Measurements from ENCODE around the gene ITGBL1. TPM values are rescaled to one million over a fixed set of nuclear protein-coding genes. Genes with fewer than 3 reads are reported as not detected.

ITGBL1 gene
- total and polyA plus RNA-seq, 2 of the 8 experiments (the other 6 are each of a cell fraction or from before 2014, with no cell fraction given), result not detected

DNA sequence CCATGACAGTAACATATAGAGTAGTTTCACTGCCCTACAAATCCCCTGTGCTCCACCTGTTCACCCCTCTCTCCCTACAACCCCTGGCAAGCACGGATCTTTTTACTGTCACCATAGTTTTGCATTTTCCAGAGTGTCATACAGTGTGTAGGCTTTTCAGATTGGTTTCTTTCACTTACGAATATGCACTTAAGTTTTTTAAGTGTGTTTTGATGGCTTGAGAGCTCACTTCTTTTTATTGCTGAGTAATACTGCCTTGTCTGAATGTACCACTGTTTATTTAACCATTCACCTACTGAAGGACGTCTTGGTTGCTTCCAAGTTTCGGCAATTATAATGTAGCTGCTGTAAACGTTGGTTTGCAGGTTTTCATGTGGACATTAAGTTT lies 175.1 kb downstream of the ITGBL1 start:
- ChIA-PET CTCF (ENCODE audit: partially characterized antibody) (no interaction called here), POLR2A (ENCODE audit: partially characterized antibody) (no interaction called here)
- Histone ChIP-seq H2BK5ac (ENCODE audit: low read depth, low read length) (no peak overlapping the region), H3K14ac (ENCODE audit: insufficient read length) (no peak overlapping the region), H2BK120ac (replicated peaks; ENCODE audit: low read depth, low read length) (no peak overlapping the region), H3K27ac (ENCODE audit: low read depth, low read length) (no peak overlapping the region), H4K91ac (replicated peaks; ENCODE audit: insufficient read length, low read length) (no peak overlapping the region), H3K23me2 (ENCODE audit: low read depth, low read length) (no peaks in the 10 kb centered on the region; the same call in 1 of the 2 replicates), H3K36me3 (ENCODE audit: control insufficient read depth in 2 of 4, insufficient read depth in 4 of 4, low read length in 3 of 4) (no peaks in the 10 kb centered on the region), H3K9ac (replicated peaks in 1 of 4; ENCODE audit: extremely low read depth in 1 of 4, low read depth in 3 of 4, low read length in 3 of 4) (no peak overlapping the region), H3K23ac (ENCODE audit: insufficient read length) (no peak overlapping the region), H3K4ac (replicated peaks; ENCODE audit: insufficient read length, low read depth, low read length) (no peak overlapping the region), H3K79me1 (ENCODE audit: low read depth, low read length) (no peaks in the 10 kb centered on the region), H3K4me2 (ENCODE audit: insufficient read depth in 1 of 2, low read depth in 2 of 2, low read length in 2 of 2) (no peak overlapping the region), H3K56ac (replicated peaks; ENCODE audit: insufficient read length, low read depth, low read length) (no peak overlapping the region), H3K18ac (ENCODE audit: extremely low read depth, low read length) (no peak overlapping the region), H2BK12ac (ENCODE audit: low read depth, low read length) (no peak overlapping the region), H3K79me2 (ENCODE audit: control insufficient read depth in 1 of 2, insufficient read depth in 2 of 2, low read length in 2 of 2) (no peaks in the 10 kb centered on the region), H3K9me3 (ENCODE audit: insufficient read depth in 2 of 2, low read depth in 1 of 2, low read length in 1 of 2) (no peaks in the 10 kb centered on the region), H2BK15ac (ENCODE audit: low read length) (no peak overlapping the region), H2BK20ac (ENCODE audit: low read length) (no peak overlapping the region), H4K8ac (ENCODE audit: extremely low read depth, insufficient read depth, low read length) (no peak overlapping the region), H3K4me1 (replicated peaks in 1 of 4; ENCODE audit: control insufficient read depth in 3 of 4, insufficient read depth in 4 of 4, low read length in 3 of 4) (no peaks in the 10 kb centered on the region; a peak in 1 of 7 replicates), H4K5ac (ENCODE audit: insufficient read length, low read depth, low read length) (no peak overlapping the region), H3K27me3 (replicated peaks in 1 of 4; ENCODE audit: control insufficient read depth in 3 of 4, extremely low read depth in 1 of 4, insufficient read depth in 3 of 4, low read length in 3 of 4) (no peaks in the 10 kb centered on the region; a peak in 1 of 7 replicates), H2AFZ (ENCODE audit: low read length) (peak overlapping the region; percentile 83; the same call in 1 of the 2 replicates), H4K20me1 (replicated peaks in 1 of 2; ENCODE audit: control insufficient read depth in 1 of 2, insufficient read depth in 2 of 2, low read length in 2 of 2) (no peaks in the 10 kb centered on the region), H3K4me3 (ENCODE audit: extremely low read depth in 1 of 4, insufficient read depth in 2 of 4, low read depth in 3 of 4, low read length in 4 of 4) (no peak overlapping the region), H2AK5ac (ENCODE audit: low read depth, low read length) (no peak overlapping the region)
- TF ChIP-seq SP4 (IDR thresholded peaks at IDR 0.05; ENCODE audit: low read length), result no peak
- no peak for TF ChIP-seq NRF1 (IDR thresholded peaks at IDR 0.05; ENCODE audit: low read depth, low read length)
- TF ChIP-seq EZH2 (IDR thresholded peaks at IDR 0.05; ENCODE audit: low read depth, low read length, severe bottlenecking), result no peak
- no peak for TF ChIP-seq ASH2L (IDR thresholded peaks at IDR 0.05; ENCODE audit: low read length)
- TF ChIP-seq RXRA (IDR thresholded peaks at IDR 0.05; ENCODE audit: insufficient read depth, low read depth, low read length), result no peak
- no peak for TF ChIP-seq JUND (IDR thresholded peaks at IDR 0.05; ENCODE audit: low read length)
- TF ChIP-seq, protein P1, sequence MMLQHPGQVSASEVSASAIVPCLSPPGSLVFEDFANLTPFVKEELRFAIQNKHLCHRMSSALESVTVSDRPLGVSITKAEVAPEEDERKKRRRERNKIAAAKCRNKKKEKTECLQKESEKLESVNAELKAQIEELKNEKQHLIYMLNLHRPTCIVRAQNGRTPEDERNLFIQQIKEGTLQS (IDR thresholded peaks at IDR 0.05; ENCODE audit: insufficient read depth, low read depth, low read length), result no peak
- TF ChIP-seq, protein P2, sequence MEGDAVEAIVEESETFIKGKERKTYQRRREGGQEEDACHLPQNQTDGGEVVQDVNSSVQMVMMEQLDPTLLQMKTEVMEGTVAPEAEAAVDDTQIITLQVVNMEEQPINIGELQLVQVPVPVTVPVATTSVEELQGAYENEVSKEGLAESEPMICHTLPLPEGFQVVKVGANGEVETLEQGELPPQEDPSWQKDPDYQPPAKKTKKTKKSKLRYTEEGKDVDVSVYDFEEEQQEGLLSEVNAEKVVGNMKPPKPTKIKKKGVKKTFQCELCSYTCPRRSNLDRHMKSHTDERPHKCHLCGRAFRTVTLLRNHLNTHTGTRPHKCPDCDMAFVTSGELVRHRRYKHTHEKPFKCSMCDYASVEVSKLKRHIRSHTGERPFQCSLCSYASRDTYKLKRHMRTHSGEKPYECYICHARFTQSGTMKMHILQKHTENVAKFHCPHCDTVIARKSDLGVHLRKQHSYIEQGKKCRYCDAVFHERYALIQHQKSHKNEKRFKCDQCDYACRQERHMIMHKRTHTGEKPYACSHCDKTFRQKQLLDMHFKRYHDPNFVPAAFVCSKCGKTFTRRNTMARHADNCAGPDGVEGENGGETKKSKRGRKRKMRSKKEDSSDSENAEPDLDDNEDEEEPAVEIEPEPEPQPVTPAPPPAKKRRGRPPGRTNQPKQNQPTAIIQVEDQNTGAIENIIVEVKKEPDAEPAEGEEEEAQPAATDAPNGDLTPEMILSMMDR (IDR thresholded peaks at IDR 0.05; ENCODE audit: control extremely low read depth in 1 of 3, insufficient read depth in 1 of 3, low read depth in 1 of 3, low read length in 3 of 3), result no peak
- no peak for TF ChIP-seq SAP30 (IDR thresholded peaks at IDR 0.05; ENCODE audit: insufficient read depth, insufficient replicate concordance, low read length)
- TF ChIP-seq SP2 (IDR thresholded peaks at IDR 0.05; ENCODE audit: low read length), result no peak
- no peak for TF ChIP-seq KDM4A (IDR thresholded peaks at IDR 0.05; ENCODE audit: low read depth, low read length, severe bottlenecking)
- no peak for TF ChIP-seq TAF1 (IDR thresholded peaks at IDR 0.05; ENCODE audit: low read depth, low read length)
- WGBS, 2 experiments (ENCODE audit: extremely low coverage in 1 of 2, insufficient coverage in 1 of 2, insufficient read length in 1 of 2, insufficient replicate concordance in 2 of 2, low coverage in 1 of 2, low lambda C conversion rate in 2 of 2, missing lambda C conversion rate in 1 of 2), result 83% methylated on average over 5 of the region's 5 CpGs; no CpG with 5 or more reads in 1 of the 2 experiments
- no peak for DNase-seq (ENCODE audit: low read depth in 1 of 2, low spot score in 2 of 2)
- FAIRE-seq, result no peak
